B cell (primary cell): ENCODE measurements around the gene ZNF175. TPM values are rescaled to one million over a fixed set of nuclear protein-coding genes. Genes with fewer than 3 reads are reported as not detected.

Source experiments
- ATAC-seq: fragments of 200-7000 bp; cut with Tn5 transposase; one replicate; pipeline ENCODE4 v1.10.0; 2021; ENCODE audit warnings: low read depth, mild to moderate bottlenecking, moderate number of reproducible peaks, moderate library complexity
- CTCF ChIA-PET: fragments of 350-600 bp; sonication (Branson Sonifier 250); formaldehyde crosslinking; loops from one replicate; lab custom pipeline; 2021; ENCODE audit warnings: antibody characterized with exemption, inconsistent platforms; lab: Charles Lee
- POLR2A ChIA-PET: fragments of 350-600 bp; sonication (Branson Sonifier 250); formaldehyde crosslinking; loops from one replicate; lab custom pipeline; 2021; ENCODE audit warnings: antibody characterized with exemption; lab: Charles Lee
- DNase-seq: peaks from one replicate; pipeline ENCODE4 v3.0.0; 2013
- H2AFZ ChIP-seq: 2 replicates; pipeline ENCODE4 v1.6.1; 2012; ENCODE audit warnings: mild to moderate bottlenecking, low read depth, low read length; ENCODE audit not compliant: insufficient read depth, poor library complexity, severe bottlenecking
- H3K27ac ChIP-seq, 2 donors: 1 replicate in 1 of 2; 2 replicates in 1 of 2; pipeline ENCODE4 v1.5.1; 2012 to 2013; ENCODE audit warnings: low read length in 2 of 2, mild to moderate bottlenecking in 2 of 2, moderate library complexity in 1 of 2
- H3K27me3 ChIP-seq, 4 experiments: fragments of 200-600 bp in 1 of 4; sonication (generic) in 1 of 4; replicated peaks in 1 of 4; 1 replicate in 2 of 4; 2 replicates in 2 of 4; pipeline versions ENCODE4 v1.6.1 to v1.7.0; 2013 to 2016; ENCODE audit warnings: low read length in 3 of 4, mild to moderate bottlenecking in 2 of 4, mixed read lengths in 1 of 4, moderate library complexity in 1 of 4; ENCODE audit not compliant: insufficient read depth in 4 of 4, control insufficient read depth in 3 of 4; ENCODE audit errors: control extremely low read depth in 1 of 4
- H3K36me3 ChIP-seq, 2 experiments: replicated peaks in 1 of 2; 1 replicate in 1 of 2; 2 replicates in 1 of 2; pipeline versions ENCODE4 v1.6.1 to v1.7.1; 2013; ENCODE audit warnings: low read length in 1 of 2; ENCODE audit not compliant: insufficient read depth in 2 of 2, control insufficient read depth in 1 of 2; ENCODE audit errors: control extremely low read depth in 1 of 2, extremely low read depth in 1 of 2
- H3K4me1 ChIP-seq, 2 donors: fragments of 200-600 bp in 1 of 2; sonication (generic) in 1 of 2; 1 replicate in 1 of 2; 2 replicates in 1 of 2; pipeline versions ENCODE4 v1.5.1 to v1.6.1; 2013 to 2017; ENCODE audit warnings: low read length in 2 of 2; ENCODE audit not compliant: control insufficient read depth in 2 of 2, insufficient read depth in 2 of 2
- H3K4me2 ChIP-seq: replicated peaks from 2 replicates; pipeline ENCODE3; 2012; ENCODE audit warnings: mild to moderate bottlenecking, low read depth, low read length; ENCODE audit not compliant: poor library complexity, severe bottlenecking
- H3K4me3 ChIP-seq, 5 experiments: fragments of 200-600 bp in 1 of 5; sonication (generic) in 1 of 5; 1 replicate in 3 of 5; 2 replicates in 2 of 5; pipeline versions ENCODE4 v1.5.1 to v1.7.0; 2011 to 2016; ENCODE audit warnings: low read length in 4 of 5, mild to moderate bottlenecking in 4 of 5, low read depth in 2 of 5, control low read depth in 1 of 5, moderate library complexity in 1 of 5; ENCODE audit not compliant: insufficient read depth in 1 of 5; ENCODE audit errors: control extremely low read depth in 1 of 5, extremely low read depth in 1 of 5
- H3K79me2 ChIP-seq: fragments of 200-600 bp; sonication (generic); one replicate; pipeline ENCODE4 v1.6.0; 2016; ENCODE audit warnings: low read length; ENCODE audit not compliant: control insufficient read depth, insufficient read depth
- H3K9ac ChIP-seq: fragments of 200-600 bp; sonication (generic); 2 replicates; pipeline ENCODE4 v1.6.1; 2017; ENCODE audit warnings: mild to moderate bottlenecking, low read length, moderate library complexity
- H3K9me3 ChIP-seq, 3 donors: one replicate each; pipeline versions ENCODE4 v1.6.1 to v1.7.1; 2013; ENCODE audit warnings: low read length in 2 of 3; ENCODE audit not compliant: control insufficient read depth in 2 of 3, insufficient read depth in 1 of 3; ENCODE audit errors: control extremely low read depth in 1 of 3
- H4K20me1 ChIP-seq: 2 replicates; pipeline ENCODE4 v1.6.0; 2012; ENCODE audit warnings: mild to moderate bottlenecking, low read length; ENCODE audit not compliant: insufficient read depth, control insufficient read depth, poor library complexity, severe bottlenecking
- H3K27ac Mint-ChIP-seq: one replicate; pipeline ENCODE4 v1.8.0; 2021; ENCODE audit warnings: mixed read lengths
- H3K27me3 Mint-ChIP-seq: one replicate; pipeline ENCODE4 v1.8.0; 2021; ENCODE audit warnings: mixed read lengths
- H3K4me1 Mint-ChIP-seq: one replicate; pipeline ENCODE4 v1.8.0; 2021; ENCODE audit warnings: mixed read lengths
- H3K4me3 Mint-ChIP-seq: one replicate; pipeline ENCODE4 v1.8.0; 2021; ENCODE audit warnings: mixed read lengths
- H3K9me3 Mint-ChIP-seq: one replicate; pipeline ENCODE4 v1.8.0; 2022; ENCODE audit warnings: mixed read lengths; ENCODE audit not compliant: insufficient read depth
- EZH2 ChIP-seq: IDR thresholded peaks from 2 replicates; pipeline ENCODE4 v1.6.1; 2012; ENCODE audit warnings: borderline replicate concordance, low read depth, mild to moderate bottlenecking, moderate library complexity, low read length; ENCODE audit not compliant: insufficient read depth, poor library complexity, severe bottlenecking
- WGBS: methylation state at CpG from one replicate; pipeline ENCODE4 v1.1.5; 2013; ENCODE audit warnings: missing lambda C conversion rate; ENCODE audit not compliant: insufficient coverage; 5-methylcytosine and 5-hydroxymethylcytosine counted together
- intact Hi-C: fragments of 100-400 bp; cut with micrococcal nuclease; formaldehyde crosslinking; loops from one replicate; pipeline ENCODE4 v1.10.0; 2022
- polyA plus RNA-seq: library from polyadenylated mRNA; depleted of rRNA; stranded (reverse); fragments of >200 nt; gene quantifications from 2 replicates; pipeline ENCODE4 v1.2.3, GENCODE V29; 2012
- total RNA-seq, 2 donors: library from RNA; stranded (reverse); fragments of 120-200 nt in 1 of 2; gene quantifications; 1 replicate in 1 of 2; 2 replicates in 1 of 2; pipeline versions ENCODE4 v1.2.3 to v1.2.4, GENCODE V29; 2013 to 2022
- TF ChIP-seq, protein P1 (sequence below): fragments of 200-600 bp; IDR thresholded peaks from one replicate; pipeline ENCODE4 v1.8.0; 2022; ENCODE audit warnings: antibody characterized with exemption, mild to moderate bottlenecking

Gene ZNF175
- total and polyA plus RNA-seq, 2 donors (not counting 1 experiment from before 2014, with no cell fraction given) = 4.6 to 31.3 TPM

DNA sequence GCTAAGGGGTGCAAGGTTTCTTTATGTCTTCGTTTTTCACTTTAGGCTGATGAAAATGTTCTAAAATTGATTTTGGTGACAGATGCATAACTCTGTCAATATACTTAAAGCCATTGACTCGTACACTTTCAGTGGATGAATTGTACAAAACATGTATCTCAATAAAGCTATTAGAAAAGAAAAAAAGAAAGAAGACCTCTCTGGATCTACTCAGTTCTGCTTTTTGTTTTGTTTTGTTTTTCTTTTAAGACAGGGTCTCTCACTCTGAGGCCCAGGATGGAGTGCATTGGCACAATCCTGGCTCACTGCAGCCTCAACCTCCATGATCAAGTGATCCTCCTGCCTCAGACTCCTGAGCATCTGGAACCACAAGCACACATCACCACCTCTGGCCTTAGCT, 55.6 kb downstream of the ZNF175 start:
- ATAC-seq (no peak), DNase-seq (no peak)
- Histone ChIP-seq H3K9me3 (no peaks in the 10 kb centered on the region), H3K79me2 (peaks cover 19% of the 10 kb centered on the region), H3K4me1 (peaks cover 25 to 36% of the 10 kb centered on the region in 2 donors), H2AFZ (no peak overlapping the region), H3K9ac (no peak overlapping the region), H3K36me3 (peaks cover 0 to 51% of the 10 kb centered on the region in 2 experiments), H3K27ac (no peak overlapping the region), H3K4me3 (peak overlapping the region in 1 of 5 experiments; percentile 8), H3K4me2 (no peak overlapping the region), H4K20me1 (peaks cover 5% of the 10 kb centered on the region), H3K27me3 (no peaks in the 10 kb centered on the region)
- CTCF ChIA-PET = interaction anchor here (0.8 to 2.1 kb wide), 4 partner anchors 22 to 35 kb away, joined by 3 to 6 read pairs (median 4); no protein-coding TSS in a partner anchor
- H3K27ac Mint-ChIP-seq = peak overlapping the region; percentile 68
- intact Hi-C loops = no loop called here
- POLR2A ChIA-PET = no interaction called here
- TF ChIP-seq EZH2 = no peak
- TF ChIP-seq, protein P1, sequence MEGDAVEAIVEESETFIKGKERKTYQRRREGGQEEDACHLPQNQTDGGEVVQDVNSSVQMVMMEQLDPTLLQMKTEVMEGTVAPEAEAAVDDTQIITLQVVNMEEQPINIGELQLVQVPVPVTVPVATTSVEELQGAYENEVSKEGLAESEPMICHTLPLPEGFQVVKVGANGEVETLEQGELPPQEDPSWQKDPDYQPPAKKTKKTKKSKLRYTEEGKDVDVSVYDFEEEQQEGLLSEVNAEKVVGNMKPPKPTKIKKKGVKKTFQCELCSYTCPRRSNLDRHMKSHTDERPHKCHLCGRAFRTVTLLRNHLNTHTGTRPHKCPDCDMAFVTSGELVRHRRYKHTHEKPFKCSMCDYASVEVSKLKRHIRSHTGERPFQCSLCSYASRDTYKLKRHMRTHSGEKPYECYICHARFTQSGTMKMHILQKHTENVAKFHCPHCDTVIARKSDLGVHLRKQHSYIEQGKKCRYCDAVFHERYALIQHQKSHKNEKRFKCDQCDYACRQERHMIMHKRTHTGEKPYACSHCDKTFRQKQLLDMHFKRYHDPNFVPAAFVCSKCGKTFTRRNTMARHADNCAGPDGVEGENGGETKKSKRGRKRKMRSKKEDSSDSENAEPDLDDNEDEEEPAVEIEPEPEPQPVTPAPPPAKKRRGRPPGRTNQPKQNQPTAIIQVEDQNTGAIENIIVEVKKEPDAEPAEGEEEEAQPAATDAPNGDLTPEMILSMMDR = no peak
- no peaks in the 10 kb centered on the region for H3K9me3 Mint-ChIP-seq
- no peaks in the 10 kb centered on the region for H3K27me3 Mint-ChIP-seq
- H3K4me1 Mint-ChIP-seq = peaks cover 31% of the 10 kb centered on the region
- H3K4me3 Mint-ChIP-seq = peak overlapping the region; percentile 2
- no CpG with 5 or more reads among the region's 2 CpGs for WGBS

DNA sequence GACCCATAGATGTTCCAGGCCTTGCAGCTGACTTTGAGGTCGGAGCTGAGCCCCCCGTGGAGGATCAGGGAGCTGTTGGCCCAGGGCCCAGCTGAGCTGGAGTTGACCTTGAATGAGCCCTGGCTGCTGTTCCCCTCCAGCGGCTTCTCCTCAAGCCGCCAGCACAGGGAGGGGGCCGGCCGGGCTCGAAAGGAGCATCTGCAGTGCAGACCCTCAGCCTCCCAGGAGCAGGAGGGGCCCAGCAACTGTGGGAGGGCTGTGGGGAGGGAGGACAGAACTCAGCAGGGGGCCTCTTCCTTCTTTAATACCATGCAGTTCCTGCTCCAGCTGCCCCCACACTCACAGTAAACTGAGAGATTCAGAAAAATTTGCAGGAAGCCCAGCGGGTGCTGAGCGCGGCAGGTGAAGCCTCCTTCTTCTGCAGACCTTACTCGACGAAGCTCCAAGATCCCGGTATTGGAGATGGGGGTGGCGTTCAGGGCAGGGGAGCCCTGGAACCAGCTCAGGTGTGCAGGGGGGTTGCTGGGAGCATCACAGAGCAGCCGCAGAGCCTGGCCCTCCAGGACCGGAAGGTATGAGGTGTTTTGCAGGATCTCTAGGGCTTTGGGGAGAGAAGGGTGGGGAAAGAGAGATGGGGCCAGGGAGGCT, 56.5 kb downstream of the ZNF175 start:
- Mint-ChIP-seq H3K27me3 (no peaks in the 10 kb centered on the region), H3K27ac (peak overlapping the region; percentile 74)
- POLR2A ChIA-PET = no interaction called here

More for the DNA sequence above, 56.5 kb downstream of the ZNF175 start:
- H3K79me2 ChIP-seq = peaks cover 19% of the 10 kb centered on the region
- CTCF ChIA-PET = interaction anchor here (0.7 to 2.0 kb wide), 3 partner anchors 30 to 112 kb away, joined by 3 to 6 read pairs (median 4); no protein-coding TSS in a partner anchor
- H3K27me3 ChIP-seq = no peaks in the 10 kb centered on the region
- H3K4me3 ChIP-seq = peak overlapping the region in 1 of 5 experiments; percentile 4
- H4K20me1 ChIP-seq = peaks cover 5% of the 10 kb centered on the region
- TF ChIP-seq, protein P1 = no peak
- no peak for TF ChIP-seq EZH2
- Mint-ChIP-seq H3K4me1 (peaks cover 30% of the 10 kb centered on the region), H3K4me3 (peak overlapping the region; percentile 72), H3K9me3 (no peaks in the 10 kb centered on the region)
- peaks cover 24 to 36% of the 10 kb centered on the region in 2 donors for H3K4me1 ChIP-seq
- no peak overlapping the region for H3K27ac ChIP-seq
- H3K9ac ChIP-seq = no peak overlapping the region
- WGBS = 97% methylated on average over 9 of the region's 16 CpGs
- DNase-seq = no peak
- peak overlapping the region; percentile 31 for H3K4me2 ChIP-seq
- H3K36me3 ChIP-seq = peaks cover 0 to 49% of the 10 kb centered on the region in 2 experiments
- no peak overlapping the region for H2AFZ ChIP-seq
- H3K9me3 ChIP-seq = no peaks in the 10 kb centered on the region
- no peak for ATAC-seq
- intact Hi-C loops = no loop called here
